Umbilical cord (tissue), 2 donors: ENCODE results near the gene LGR6. TPM values are rescaled to one million over a fixed set of nuclear protein-coding genes. Genes with fewer than 3 reads are reported as not detected.
A peak's percentile ranks its signal among the peaks of the same experiment; 100 is the strongest.
"Not testable (repeated sequence)": the region's sequence is repeated elsewhere in the genome, so short reads cannot be mapped to it uniquely, and the experiment has no call there.

Source experiments
- DNase-seq: peaks from one replicate; pipeline ENCODE4 v3.0.0-alpha.2; 2015; ENCODE audit warnings: low spot score
- total RNA-seq: library from RNA; depleted of rRNA; stranded (reverse); fragments of >200 nt; gene quantifications from one replicate; pipeline ENCODE4 v1.2.3, GENCODE V29; 2014; ENCODE audit warnings: low replicate concordance; ENCODE audit not compliant: insufficient read depth

Gene LGR6
- total RNA-seq, 1 donor from 2014 or later: 0.24 TPM

GRCh38 chr1:202324646-202325045 lies 131.0 kb downstream of the LGR6 start:
- no peak for DNase-seq

DNA sequence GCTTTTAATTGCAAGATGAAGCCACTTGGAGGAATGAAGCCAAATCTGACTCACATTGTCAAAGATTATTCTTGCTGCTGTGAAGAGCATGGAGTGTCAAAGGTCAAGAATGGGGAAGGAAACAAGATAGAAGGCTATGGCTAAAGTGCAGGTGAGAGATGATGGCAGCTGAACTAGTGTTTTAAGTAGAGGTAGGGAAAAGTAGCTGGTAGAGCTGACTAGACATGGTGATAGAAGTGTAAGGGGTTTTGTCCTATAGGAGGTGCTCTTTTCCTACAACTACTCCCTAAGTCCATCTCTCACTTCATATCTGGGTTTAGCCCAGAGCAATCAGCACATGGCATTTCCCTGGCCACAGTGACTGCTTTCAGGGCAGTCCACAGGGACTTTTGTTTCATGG lies 136.3 kb downstream of the LGR6 start:
- no peak for DNase-seq

- no peak for DNase-seq
Measured at GRCh38 chr1:202333861-202334260, 140.3 kb downstream of the LGR6 start.

- DNase-seq: peak; percentile 54
Measured at GRCh38 chr1:202343652-202344349, 150.2 kb downstream of the LGR6 start.

GRCh38 chr1:202348005-202348508 lies 154.5 kb downstream of the LGR6 start:
- DNase-seq: no peak

GRCh38 chr1:202348509-202349205 lies 155.1 kb downstream of the LGR6 start, which contains the start of gene PPP1R12B:
TSS of gene PPP1R12B (plus strand) at chr1:202348699. CDS start at chr1:202348852, 153 bp downstream.
- DNase-seq: peak; percentile 100

DNA sequence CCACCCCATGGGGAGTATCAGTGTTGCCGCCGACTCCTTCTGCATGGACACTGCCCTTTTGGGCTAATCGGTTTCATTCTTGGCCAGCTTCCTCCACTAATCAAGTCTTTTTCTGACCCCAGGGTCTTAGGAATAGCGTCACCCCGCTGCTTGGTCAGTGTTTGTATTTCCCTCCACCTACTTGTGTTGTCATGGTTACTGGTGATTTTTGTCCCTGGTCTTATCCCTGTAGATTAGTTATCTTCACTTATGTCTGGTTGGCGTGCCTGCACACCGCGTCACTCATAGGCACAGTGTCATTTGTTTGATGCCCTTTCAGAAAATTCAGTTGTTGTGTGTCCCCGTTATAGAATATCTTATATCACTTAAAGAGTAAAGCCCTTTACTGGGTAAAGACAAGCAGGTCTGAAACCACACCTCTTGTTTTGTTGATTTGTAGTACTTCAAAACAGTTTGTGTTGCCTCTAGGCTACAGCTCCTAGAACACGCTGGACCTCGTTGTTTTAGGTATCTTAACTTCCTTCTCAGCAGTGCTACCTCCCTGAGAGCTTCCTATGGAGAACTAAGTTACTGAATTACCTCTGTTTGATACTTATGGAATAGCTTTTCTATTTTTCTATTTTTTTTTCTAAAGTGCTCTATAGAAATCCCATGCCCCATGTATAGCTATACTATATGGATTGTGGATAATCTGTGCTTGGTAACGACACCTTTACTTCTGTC lies 155.8 kb downstream of the LGR6 start:
- peak; percentile 44 for DNase-seq

DNA sequence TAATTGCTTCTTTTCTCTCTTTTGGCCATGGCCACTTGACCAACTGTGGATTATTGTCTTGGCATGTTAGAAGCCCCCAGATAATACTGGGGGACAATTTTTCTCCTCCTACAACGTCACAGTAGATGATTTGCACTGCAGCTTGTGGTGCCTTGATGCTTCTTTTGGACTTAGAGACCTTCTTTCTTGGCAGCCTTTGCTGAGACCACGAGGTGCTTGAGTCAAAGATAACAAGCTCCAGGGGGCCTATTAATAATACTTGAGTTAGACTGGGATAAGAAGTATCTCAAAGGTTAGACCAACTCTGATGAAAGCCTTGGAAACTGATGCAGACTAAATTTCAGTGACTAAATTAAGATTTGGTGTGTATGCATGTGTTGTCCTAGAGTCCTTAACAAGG lies 158.1 kb downstream of the LGR6 start:
- no peak for DNase-seq

- not testable (repeated sequence) for DNase-seq
Measured at GRCh38 chr1:202352583-202353197, 159.1 kb downstream of the LGR6 start.

DNA sequence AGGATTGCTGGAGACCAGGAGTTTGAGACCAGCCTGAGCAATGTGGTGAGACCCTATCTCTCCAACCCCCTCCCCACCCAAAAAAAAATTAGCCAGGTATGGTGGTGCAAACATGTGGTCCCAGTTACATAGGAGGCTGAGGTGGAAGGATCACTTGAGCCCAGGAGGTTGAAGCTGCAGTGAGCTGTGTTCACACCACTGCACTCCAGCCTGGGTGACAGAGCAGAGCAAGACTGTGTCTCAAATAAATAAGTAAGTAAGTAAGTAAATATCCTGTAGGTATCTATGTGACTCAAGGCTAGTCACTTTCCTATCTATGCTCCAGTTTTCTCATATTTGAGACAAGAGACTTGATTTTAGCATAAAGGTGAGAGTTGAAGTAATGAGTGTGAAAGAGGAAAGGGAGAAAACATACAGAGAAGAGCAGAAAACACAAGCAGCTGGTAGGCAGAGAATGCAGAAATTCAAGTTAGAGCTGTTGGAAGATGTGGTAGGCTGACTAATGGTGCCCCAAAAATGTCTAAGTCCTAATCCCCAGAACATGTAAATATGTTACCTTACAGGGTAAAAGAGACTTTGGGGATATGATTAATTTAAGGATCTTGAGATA lies 162.4 kb downstream of the LGR6 start:
- peak; percentile 36 for DNase-seq

DNA sequence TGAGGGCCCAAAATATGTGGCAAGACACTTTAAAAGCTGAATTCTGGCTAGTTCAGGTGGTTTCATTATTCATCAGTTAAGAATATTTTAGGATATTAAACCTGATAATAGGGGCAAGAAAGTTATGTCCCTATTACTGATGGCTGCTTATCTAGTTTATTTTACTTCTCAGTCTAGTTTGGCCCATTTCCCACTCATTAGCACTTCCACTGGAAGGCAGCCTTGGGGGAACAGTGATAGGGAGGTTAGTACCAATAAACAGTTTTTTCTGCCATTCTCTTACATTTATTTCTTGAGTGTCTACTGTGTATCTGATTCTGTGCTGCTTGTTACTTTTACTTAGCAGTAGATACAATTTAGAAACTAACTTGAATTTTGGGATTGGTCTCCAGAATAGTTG lies 163.9 kb downstream of the LGR6 start:
- no peak for DNase-seq

- no peak for DNase-seq
Measured at GRCh38 chr1:202361224-202361623, 167.6 kb downstream of the LGR6 start.

- no peak for DNase-seq
Measured at GRCh38 chr1:202361701-202362100, 168.1 kb downstream of the LGR6 start.

DNA sequence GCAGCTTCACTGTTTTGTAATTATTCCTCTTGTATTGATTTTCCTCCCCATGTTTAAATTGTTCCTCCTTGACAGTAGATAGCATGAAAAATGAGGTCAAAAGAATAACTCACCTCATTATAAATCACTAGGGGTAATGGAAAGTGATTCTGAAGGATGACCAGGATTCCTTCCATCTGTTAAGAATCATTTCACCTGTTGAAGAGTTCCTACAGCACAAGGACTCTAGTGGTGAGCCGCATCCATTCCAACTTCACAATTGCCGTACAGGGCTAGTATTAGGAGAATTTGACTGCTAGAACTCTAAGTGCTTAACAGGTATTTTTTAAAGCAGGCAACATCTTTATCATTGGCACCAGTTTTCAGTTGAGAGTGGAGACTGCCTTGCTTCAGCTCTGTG lies 168.6 kb downstream of the LGR6 start:
- no peak for DNase-seq

- no peak for DNase-seq
Measured at GRCh38 chr1:202365092-202365815, 171.7 kb downstream of the LGR6 start.

DNA sequence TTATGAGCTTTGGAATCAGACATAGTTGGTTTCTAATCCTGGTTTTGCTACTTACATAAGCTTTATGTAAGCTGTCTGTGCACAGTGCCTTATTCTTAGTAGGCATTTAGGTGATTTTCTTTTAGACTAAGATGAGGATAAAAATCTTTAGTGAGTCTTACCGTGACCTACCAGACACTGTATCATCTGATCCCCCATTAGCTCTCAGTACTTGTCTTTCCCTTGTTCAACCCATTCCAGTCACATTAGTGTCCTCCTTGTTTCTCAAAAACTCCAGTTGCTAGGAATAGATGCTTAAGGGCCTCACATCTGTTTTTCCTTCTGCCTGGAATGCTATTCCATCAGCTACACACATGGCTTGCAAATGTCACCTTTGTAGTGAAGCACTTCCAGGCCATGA lies 173.7 kb downstream of the LGR6 start:
- DNase-seq: peak; percentile 52
